CD4-positive, alpha-beta T cell treated with Interleukin-6 for 4 hours (primary cell): ENCODE measurements around the gene GALNT2.

Source experiments
- DNase-seq: peaks from one replicate; pipeline ENCODE4 v3.0.0-alpha.2; 2020; ENCODE audit warnings: mixed read lengths

Gene GALNT2

GRCh38 chr1:230149751-230150584 lies 82.9 kb downstream of the GALNT2 start:
- DNase-seq, result peak; percentile 12

GRCh38 chr1:230150615-230151014 lies 83.6 kb downstream of the GALNT2 start:
- no peak for DNase-seq

- no peak for DNase-seq
Observed at GRCh38 chr1:230151924-230152468, 85.0 kb downstream of the GALNT2 start.

GRCh38 chr1:230152999-230153398 lies 86.0 kb downstream of the GALNT2 start:
- DNase-seq, result no peak

- DNase-seq, result no peak
Observed at GRCh38 chr1:230153641-230154296, 86.7 kb downstream of the GALNT2 start.

- no peak for DNase-seq
Observed at GRCh38 chr1:230155021-230155420, 88.0 kb downstream of the GALNT2 start.

GRCh38 chr1:230156068-230156467 lies 89.0 kb downstream of the GALNT2 start:
- DNase-seq, result no peak

GRCh38 chr1:230156536-230156935 lies 89.5 kb downstream of the GALNT2 start:
- DNase-seq, result no peak

GRCh38 chr1:230157420-230158390 lies 90.7 kb downstream of the GALNT2 start:
- no peak for DNase-seq

- no peak for DNase-seq
Observed at GRCh38 chr1:230158415-230159291, 91.6 kb downstream of the GALNT2 start.

- DNase-seq, result no peak
Observed at GRCh38 chr1:230159580-230159979, 92.5 kb downstream of the GALNT2 start.

- DNase-seq, result no peak
Observed at GRCh38 chr1:230160957-230161771, 94.1 kb downstream of the GALNT2 start.

- DNase-seq, result no peak
Observed at GRCh38 chr1:230163205-230163604, 96.2 kb downstream of the GALNT2 start.

- DNase-seq, result no peak
Observed at GRCh38 chr1:230163719-230164118, 96.7 kb downstream of the GALNT2 start.

- DNase-seq, result no peak
Observed at GRCh38 chr1:230165536-230165935, 98.5 kb downstream of the GALNT2 start.

- no peak for DNase-seq
Observed at GRCh38 chr1:230166366-230167132, 99.5 kb downstream of the GALNT2 start.

- DNase-seq, result peak; percentile 47
Observed at GRCh38 chr1:230167419-230167852, 100.4 kb downstream of the GALNT2 start.

- no peak for DNase-seq
Observed at GRCh38 chr1:230169454-230170152, 102.6 kb downstream of the GALNT2 start.

- no peak for DNase-seq
Observed at GRCh38 chr1:230170153-230170547, 103.1 kb downstream of the GALNT2 start.
